Non-pigmented ciliary epithelial cell (primary cell): Measurements from ENCODE around the gene CAMK2B.
"Not testable (repeated sequence)": the region's sequence is repeated elsewhere in the genome, so short reads cannot be mapped to it uniquely, and the experiment has no call there.

ENCODE experiments used
- DNase-seq: peaks from one replicate; pipeline ENCODE4 v3.0.0-alpha.2; 2010; ENCODE audit warnings: low read depth

CAMK2B gene

DNA sequence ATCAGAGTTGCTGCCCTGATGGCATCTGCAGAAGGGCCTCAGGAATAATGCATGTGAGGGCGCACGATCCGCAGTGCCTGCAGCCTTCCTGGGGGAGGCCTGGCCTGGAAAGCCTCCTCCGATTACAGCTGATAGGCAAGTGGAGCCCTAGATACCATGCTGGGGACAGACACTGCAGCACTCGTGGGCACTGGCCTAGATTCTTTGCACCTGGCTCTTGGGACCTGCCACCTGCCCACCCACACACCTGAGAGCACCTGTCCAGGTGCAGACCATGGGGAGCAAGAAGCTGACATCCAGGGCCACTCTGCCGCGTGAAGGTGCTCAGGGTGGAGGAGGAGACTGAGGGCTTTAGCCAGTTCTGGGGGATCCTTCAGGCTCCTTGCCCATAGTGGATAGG is 109.9 kb downstream of the CAMK2B start:
- DNase-seq: no peak

DNA sequence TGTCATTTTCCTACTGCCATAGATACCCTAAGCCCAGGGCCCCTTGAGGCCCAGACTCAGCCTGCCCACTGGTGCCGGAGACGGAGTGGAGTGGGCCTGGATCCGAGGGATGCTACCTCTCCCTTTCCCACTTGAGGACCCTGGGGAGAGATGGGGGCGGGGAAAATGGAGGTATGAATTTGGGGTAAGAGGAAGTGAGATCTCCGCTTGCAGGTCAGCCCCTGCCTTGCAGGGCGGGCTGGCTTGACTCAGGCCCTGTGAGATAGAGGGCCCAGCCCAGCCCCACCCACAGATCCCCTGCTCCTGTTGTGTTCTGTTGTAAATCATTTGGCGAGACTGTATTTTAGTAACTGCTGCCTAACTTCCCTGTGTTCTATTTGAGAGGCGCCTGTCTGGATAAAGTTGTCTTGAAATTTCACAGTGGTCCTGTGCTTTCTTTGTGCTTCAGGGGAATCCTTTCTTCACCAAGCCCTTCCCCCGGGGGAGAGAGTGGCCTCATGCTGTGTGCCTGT is 111.5 kb downstream of the CAMK2B start:
- DNase-seq: no peak

DNA sequence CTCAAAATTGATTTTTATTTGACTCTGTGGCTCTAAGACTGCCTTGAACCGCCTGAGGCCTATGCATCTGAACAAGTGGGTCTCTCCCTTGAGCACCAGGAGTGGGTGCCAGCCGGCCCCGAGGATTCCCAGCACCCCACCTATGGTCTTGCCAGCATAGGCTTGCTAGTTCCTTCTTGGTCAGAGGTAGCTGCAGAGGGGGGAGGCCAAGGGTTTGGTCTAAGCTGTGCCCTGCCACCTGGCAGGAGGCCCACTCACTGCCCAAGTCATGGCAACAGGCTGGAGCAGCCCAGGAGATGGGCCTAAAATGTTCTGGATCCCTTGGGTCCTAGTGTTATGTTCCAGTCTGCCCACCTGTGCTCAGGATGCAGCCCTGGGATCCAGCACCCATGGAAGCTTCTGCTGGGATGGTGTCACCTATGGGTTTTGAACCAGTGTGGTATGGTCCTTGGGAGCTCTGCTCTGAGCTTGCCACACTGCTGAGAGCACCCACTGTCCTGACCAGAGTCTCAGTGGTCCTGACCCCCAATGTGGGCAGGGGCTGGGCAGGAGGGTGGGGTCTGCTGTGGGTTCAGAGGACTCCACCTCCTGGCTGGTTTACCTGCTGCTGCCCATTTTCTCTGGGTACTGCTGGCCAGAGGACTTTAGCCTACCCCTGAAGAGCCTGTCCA is 112.1 kb downstream of the CAMK2B start:
- DNase-seq: no peak

GRCh38 chr7:44212581-44213184 is 112.7 kb downstream of the CAMK2B start:
- DNase-seq: no peak

GRCh38 chr7:44212018-44212417 is 113.4 kb downstream of the CAMK2B start:
- no peak for DNase-seq

DNA sequence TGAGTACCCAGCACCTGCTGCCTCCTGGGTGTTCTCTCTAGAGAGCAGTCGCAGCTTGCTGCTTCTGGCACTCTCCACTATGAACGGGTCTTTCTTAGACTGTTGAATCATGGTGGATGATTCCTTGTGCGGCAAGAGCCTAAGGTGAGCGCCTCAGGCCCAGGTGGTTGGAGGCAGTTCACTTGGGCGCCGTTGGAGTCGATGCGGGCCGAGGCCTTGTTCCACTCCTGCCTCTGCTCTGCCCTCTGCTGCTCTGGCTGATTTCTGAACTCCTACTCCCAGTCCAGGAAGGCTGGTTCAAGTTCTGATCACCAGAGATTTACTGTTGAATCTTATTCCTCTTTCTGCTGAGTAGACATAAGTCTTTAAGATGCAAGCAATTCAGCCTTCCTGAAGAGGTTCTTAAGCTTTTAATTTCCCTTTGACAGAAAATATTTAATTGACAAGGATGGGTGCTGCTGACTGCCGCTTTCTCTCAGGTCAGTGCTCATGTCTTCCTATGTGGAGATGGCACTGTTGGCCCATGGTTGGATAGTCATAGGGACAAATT is 114.2 kb downstream of the CAMK2B start:
- DNase-seq: no peak

- DNase-seq: no peak
Measured at GRCh38 chr7:44210107-44210506, 115.3 kb downstream of the CAMK2B start.

DNA sequence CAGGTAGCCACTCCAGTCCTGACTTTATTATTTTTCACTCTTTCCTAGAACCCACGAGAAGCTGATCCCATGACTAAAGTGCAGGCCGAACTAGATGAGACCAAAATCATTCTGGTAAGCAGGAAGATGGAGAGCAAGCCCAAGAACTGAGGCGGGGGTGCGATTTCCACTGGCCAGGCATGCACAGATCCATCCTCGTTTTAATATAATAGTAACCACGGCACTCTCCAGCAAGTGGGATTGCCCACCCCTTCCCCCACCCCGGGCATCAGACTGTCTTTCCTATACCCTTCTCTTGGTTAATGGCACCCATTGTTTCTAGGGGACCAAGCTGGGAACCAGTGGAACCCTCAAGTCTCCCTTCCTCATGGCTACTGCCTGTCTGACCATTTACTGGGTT is 117.3 kb downstream of the CAMK2B start:
- no peak for DNase-seq

DNA sequence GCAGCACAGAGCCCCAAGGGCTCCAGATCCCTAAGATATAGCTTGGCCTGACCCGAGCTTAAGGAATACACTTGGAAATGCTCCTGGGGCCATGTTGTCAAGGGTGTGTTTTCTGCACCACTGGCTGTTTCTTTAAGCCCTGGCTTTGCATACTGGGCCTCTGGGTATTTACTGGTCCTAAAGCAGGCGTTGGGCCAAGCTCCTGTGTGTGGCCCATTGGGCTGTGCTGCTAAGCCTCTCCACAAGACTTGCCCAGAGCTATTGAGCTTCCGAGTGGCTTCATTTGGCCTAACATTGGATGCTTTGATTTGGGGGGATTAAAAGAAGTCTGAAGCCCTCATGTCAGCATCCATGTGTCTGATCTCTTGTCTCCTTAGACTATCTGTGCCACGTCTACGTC is 119.4 kb downstream of the CAMK2B start:
- no peak for DNase-seq

GRCh38 chr7:44201813-44202212 is 123.6 kb downstream of the CAMK2B start:
- DNase-seq: no peak

DNA sequence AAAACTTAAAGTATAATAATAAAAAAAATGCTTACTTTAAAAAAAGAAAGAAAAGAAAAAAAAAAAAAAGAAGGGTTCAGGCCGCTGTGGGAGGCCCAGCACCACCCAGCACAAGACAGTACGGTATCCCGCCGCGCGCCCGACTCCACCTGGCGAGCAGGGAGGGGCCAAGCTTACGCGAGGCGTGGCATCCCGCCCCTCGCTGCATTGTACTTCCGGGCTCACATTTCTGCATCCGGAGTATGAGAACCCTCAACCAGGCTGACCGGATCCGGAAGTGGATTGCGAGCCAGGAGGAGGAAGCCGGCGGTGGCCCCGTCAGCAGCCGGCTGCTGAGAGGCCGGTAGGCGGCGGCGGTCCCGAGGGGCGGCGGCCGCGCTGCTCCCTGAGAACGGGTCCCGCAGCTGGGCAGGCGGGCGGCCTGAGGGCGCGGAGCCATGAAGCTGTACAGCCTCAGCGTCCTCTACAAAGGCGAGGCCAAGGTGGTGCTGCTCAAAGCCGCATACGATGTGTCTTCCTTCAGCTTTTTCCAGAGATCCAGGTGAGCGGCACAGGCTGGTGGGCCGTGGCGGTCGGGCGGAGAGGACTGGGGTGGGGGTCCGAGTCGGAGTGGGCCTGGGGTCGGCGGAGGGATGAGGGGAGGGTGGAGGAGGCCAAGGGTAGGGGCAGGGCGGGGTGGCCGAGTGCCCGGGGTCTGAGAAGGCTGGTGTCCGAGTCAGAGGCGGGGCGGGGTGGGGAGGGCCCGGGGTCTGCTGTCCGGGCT is 124.5 kb downstream of the CAMK2B start, which contains the start of gene YKT6:
Gene YKT6, plus strand, starts transcription at position 280 of the 763 bp plus-strand sequence. Its CDS starts 158 bp downstream, at position 438.
- DNase-seq: peak; percentile 61

DNA sequence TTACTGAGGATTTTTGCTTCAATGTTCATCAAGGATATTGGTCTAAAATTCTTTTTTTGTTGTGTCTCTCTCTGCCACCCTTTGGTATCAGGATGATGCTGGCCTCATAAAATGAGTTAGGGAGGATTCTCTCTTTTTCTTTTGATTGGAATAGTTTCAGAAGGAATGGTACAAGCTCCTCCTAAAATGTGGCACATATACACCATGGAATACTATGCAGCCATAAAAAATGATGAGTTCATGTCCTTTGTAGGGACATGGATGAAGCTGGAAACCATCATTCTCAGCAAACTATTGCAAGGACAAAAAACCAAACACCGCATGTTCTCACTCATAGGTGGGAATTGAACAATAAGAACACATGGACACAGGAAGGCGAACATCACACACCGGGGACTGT is 125.2 kb downstream of the CAMK2B start:
- DNase-seq: not testable (repeated sequence)

DNA sequence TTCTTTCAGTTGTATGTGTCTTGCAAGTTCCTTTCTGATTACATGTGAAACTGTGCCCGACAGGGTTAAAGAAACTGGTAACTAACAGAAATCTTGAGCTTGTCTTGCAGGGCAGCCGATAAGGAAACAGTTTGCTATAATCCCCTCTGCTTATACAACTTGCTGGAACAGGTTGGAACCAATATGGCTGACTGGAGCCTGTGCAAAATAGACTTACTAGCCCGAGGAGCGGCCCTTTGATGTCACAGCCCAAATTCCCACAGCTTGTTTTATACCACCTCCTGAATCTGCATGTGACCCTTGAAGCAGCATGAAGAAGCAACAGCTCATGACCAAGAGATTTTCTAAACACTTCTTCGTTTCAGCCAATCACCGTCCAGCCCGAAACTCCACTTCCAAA is 127.9 kb downstream of the CAMK2B start:
- no peak for DNase-seq

DNA sequence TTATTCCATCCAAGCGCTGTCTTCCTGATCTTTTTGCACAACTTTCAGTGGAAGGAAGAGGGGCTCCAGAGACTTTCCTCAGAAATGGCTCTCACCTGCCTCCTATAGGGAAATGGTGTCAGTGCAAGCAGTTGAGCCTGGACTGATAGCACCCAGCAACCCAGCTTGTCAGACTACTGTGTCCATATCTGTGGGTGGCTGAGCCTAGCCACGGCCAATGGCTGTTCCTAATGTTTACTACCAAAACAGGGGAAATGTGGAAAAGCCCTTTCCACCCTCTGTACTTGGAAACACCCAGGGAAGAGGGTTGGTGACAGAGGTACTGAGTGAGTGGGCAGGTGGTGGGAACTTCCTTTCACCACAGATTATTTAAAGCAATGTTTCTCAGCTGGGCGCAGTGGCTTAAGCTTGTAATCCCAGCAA is 128.9 kb downstream of the CAMK2B start:
- DNase-seq: no peak

GRCh38 chr7:44195889-44196288 is 129.5 kb downstream of the CAMK2B start:
- no peak for DNase-seq

DNA sequence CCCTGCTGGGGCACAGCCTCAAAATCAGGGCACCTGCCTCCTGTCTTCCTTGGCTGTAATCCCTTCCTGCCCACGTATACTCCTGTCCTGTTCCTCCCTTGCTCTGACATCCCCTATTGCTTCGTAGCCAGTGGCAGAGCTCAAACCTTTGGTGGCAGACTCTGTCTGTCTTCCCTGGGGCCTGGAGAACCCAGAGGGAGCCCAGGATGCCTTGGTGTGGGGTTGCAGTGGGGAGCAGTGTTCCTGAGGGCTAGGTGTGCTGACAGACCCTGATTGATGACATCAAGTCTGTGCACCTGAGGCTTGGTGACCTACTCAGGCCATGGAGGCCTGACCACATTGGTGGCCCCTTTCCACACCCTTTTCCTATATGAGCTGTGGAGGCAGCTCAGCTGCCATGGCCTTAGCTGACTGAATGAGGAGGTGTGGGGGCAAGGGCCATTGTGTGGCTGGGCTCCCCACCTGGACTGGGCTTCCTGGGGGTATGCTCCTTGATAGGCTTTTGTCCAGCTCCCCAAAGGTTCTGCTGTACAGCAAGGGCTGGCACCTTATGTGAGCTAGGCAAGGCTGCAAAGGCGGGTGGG is 130.7 kb downstream of the CAMK2B start:
- DNase-seq: no peak

GRCh38 chr7:44194069-44194468 is 131.3 kb downstream of the CAMK2B start:
- no peak for DNase-seq

DNA sequence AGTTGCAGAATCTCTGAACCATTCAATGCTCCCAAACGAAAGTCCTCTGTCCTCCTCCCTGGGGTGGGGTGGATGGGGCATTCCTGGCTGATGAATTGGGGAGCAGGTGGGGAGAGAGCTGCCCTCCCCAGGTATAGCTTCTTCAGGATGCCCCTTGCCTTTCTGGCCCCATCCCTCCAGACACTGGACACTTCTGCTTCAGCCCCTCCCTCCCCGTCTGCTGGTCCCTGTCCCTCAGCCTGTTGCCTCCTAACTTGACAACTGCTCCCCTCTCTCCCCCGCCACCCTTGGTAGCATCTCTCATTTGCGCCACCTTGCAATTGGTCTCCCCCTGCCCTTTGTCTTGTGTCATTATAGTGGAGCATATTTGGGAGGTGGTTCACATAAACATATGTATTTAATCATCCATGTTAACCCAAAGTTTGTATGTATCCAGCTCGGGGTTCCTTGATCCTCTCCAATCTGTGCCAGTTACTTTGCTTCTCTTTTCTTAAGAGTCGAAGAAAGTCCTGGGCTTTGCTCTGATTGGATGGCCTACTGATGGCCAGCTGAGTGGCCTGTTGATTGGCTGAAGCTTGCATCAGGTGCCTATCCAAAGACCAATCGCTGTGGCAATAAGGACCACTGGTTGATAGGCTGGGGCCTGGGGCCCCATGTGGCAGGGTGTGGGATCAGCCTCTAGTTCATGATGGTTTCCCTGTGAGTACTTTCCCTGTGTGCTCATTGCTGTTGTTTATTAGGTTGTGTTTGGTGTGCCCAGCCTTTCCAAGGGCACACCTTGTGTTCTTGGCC is 132.2 kb downstream of the CAMK2B start:
- DNase-seq: no peak

DNA sequence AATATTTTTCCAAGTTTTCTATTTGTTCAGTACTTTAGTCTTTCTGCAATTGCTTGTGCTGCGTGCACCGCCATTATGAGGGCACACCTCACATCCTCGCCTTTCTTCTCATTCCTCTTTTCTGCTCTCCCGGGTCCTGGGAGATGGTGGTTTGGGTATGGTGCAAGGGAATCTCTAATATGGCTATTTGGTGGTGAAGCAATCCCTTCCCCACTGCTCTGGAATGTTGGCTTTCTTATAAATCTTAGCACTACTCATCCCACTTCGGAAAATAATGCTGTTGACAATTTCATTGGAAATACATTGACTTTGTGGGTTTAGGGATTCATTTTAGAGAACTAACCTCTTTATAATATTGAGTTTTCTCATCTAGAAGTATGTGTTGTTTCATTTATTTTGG is 134.2 kb downstream of the CAMK2B start:
- no peak for DNase-seq

DNA sequence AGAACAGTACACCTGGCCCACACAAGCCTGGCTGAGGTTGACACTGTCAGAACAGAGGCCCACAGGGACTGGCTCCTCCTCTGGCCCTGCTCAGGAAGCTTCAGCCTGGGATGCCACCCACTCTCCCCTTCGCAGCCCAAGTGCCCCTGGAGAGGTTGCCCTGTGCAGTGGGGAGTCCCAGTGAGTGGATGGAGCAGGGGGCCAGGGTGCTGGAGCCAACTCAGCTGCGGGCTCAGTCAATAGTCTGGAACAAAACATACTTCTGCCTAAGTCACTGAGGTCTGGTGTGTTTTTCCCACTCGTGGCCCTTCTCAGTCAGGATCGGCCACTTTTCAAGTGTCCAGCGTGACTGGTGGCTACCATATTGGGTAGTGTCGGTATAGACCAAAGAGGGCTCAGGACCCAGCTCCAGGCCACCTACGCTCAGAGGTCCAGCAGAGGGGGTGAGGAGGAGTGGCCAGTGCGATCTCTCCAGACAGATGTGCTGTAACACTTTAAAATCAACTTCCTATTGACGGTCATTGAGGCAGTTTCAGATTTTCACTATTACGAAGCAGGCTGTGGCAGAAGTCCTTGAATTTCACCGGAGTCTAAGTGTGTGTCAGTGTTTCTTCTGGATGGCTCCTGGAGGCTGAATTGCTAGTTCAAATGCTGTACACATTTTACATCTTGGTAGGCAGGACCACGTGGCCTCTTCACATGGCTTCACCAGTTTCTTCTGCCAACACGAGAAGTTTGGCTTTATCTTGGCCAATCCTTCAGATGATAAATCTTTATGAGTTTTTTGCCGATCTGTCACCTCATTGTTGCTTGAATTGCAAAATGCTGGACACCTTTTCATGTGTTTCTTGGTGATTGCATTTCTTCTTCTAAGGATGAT is 135.2 kb downstream of the CAMK2B start:
- no peak for DNase-seq
